Smooth muscle cell (in vitro differentiated cells): ENCODE data around the gene PRKRIP1. TPM values are rescaled to one million over a fixed set of nuclear protein-coding genes. Genes with fewer than 3 reads are reported as not detected.

Experiments used
- DNase-seq: peaks from one replicate; lab custom pipeline; 2025; ENCODE audit not compliant: unreplicated experiment; lab: John Stamatoyannopoulos, UW
- H2AFZ ChIP-seq: fragments of 200-600 bp; sonication (generic); 2 replicates; pipeline ENCODE4 v1.6.0; 2016; ENCODE audit warnings: antibody characterized with exemption, low read depth, mild to moderate bottlenecking
- H3F3A ChIP-seq: fragments of 200-600 bp; sonication (generic); 2 replicates; pipeline ENCODE4 v1.6.0; 2017; ENCODE audit warnings: antibody characterized with exemption, low read depth
- H3K27ac ChIP-seq: fragments of 200-600 bp; sonication (generic); 2 replicates; pipeline ENCODE4 v1.5.1; 2016; ENCODE audit warnings: low read depth, mild to moderate bottlenecking
- H3K27me3 ChIP-seq: fragments of 200-600 bp; sonication (generic); 2 replicates; pipeline ENCODE4 v1.6.1; 2016; ENCODE audit warnings: low read depth, mild to moderate bottlenecking
- H3K36me3 ChIP-seq: fragments of 200-600 bp; sonication (generic); 2 replicates; pipeline ENCODE4 v1.5.1; 2016; ENCODE audit warnings: low read depth
- H3K4me1 ChIP-seq: fragments of 200-600 bp; sonication (generic); 2 replicates; pipeline ENCODE4 v1.5.1; 2016; ENCODE audit warnings: low read depth
- H3K4me2 ChIP-seq: fragments of 200-600 bp; sonication (generic); 2 replicates; pipeline ENCODE4 v1.6.0; 2016; ENCODE audit warnings: mild to moderate bottlenecking
- H3K4me3 ChIP-seq: fragments of 200-600 bp; sonication (generic); 2 replicates; pipeline ENCODE4 v1.5.1; 2016; ENCODE audit warnings: mild to moderate bottlenecking
- H3K79me2 ChIP-seq: fragments of 200-600 bp; sonication (generic); 2 replicates; pipeline ENCODE4 v1.6.0; 2016; ENCODE audit warnings: low read depth, mild to moderate bottlenecking
- H3K9ac ChIP-seq: fragments of 200-600 bp; sonication (generic); 2 replicates; pipeline ENCODE4 v1.6.0; 2016; ENCODE audit warnings: low read depth
- H3K9me3 ChIP-seq: fragments of 200-600 bp; sonication (generic); replicated peaks from 2 replicates; pipeline ENCODE4 v1.5.1; 2016; ENCODE audit warnings: low read depth
- H4K20me1 ChIP-seq: fragments of 200-600 bp; sonication (generic); 2 replicates; pipeline ENCODE4 v1.6.0; 2016; ENCODE audit warnings: low read depth
- CTCF ChIP-seq: fragments of 200-600 bp; sonication (generic); IDR thresholded peaks from 2 replicates; pipeline ENCODE4 v1.5.1; 2017; ENCODE audit warnings: borderline replicate concordance, mild to moderate bottlenecking, antibody characterized with exemption; ENCODE audit not compliant: insufficient read depth, poor library complexity, severe bottlenecking
- WGBS: methylation state at CpG from one replicate; pipeline ENCODE4 v1.1.7; 2016; ENCODE audit warnings: low lambda C conversion rate; 5-methylcytosine and 5-hydroxymethylcytosine counted together
- polyA plus RNA-seq: library from polyadenylated mRNA; unstranded; fragments of >200 nt; fragmentation: Nextera tagmentation; extraction: Ambion mirVana; gene quantifications from 2 replicates; pipeline ENCODE4 v1.2.1, GENCODE V29; 2016
- total RNA-seq: library from RNA; depleted of rRNA; stranded (reverse); fragments of >200 nt; gene quantifications from 2 replicates; pipeline ENCODE4 v1.2.3, GENCODE V29; 2014

Gene PRKRIP1
- total and polyA plus RNA-seq, 2 experiments from 2014 or later: 14.3 to 34.5 TPM

GRCh38 chr7:102460467-102460866 lies 64.3 kb downstream of the PRKRIP1 start:
- Histone ChIP-seq H3K27me3 (no peaks in the 10 kb centered on the region), H3K9me3 (no peaks in the 10 kb centered on the region), H2AFZ (no peak overlapping the region), H3F3A (peaks cover 6% of the 10 kb centered on the region), H3K36me3 (no peaks in the 10 kb centered on the region), H3K79me2 (peaks cover 27% of the 10 kb centered on the region), H3K27ac (no peak overlapping the region), H3K4me2 (no peak overlapping the region), H4K20me1 (peaks cover 9% of the 10 kb centered on the region), H3K9ac (no peak overlapping the region), H3K4me1 (peaks cover 6% of the 10 kb centered on the region), H3K4me3 (no peak overlapping the region)
- no peak for DNase-seq
- no peak for TF ChIP-seq CTCF
- WGBS: 100% methylated on average over 8 of the region's 8 CpGs

GRCh38 chr7:102463841-102464576 lies 67.8 kb downstream of the PRKRIP1 start:
- Histone ChIP-seq H3K4me3 (peak overlapping the region; percentile 95), H4K20me1 (no peaks in the 10 kb centered on the region), H3K4me2 (peak overlapping the region; percentile 99), H2AFZ (peak overlapping the region; percentile 92), H3K27ac (no peak overlapping the region), H3K79me2 (peaks cover 27% of the 10 kb centered on the region), H3K27me3 (no peaks in the 10 kb centered on the region), H3K36me3 (no peaks in the 10 kb centered on the region), H3K9me3 (no peaks in the 10 kb centered on the region), H3F3A (no peaks in the 10 kb centered on the region), H3K4me1 (peaks cover 6% of the 10 kb centered on the region), H3K9ac (peak overlapping the region; percentile 90)
- no peak for TF ChIP-seq CTCF
- no peak for DNase-seq
- WGBS: 21% methylated on average over 24 of the region's 24 CpGs

GRCh38 chr7:102464577-102465280 lies 68.6 kb downstream of the PRKRIP1 start, which contains the start of the genes ALKBH4 and LRWD1:
Gene ALKBH4 (minus strand): TSS chr7:102464863. CDS start chr7:102464836, 27 bp downstream.
Gene LRWD1 (plus strand): TSS chr7:102464984. CDS start chr7:102465081, 97 bp downstream.
- no peaks in the 10 kb centered on the region for H3F3A ChIP-seq
- H2AFZ ChIP-seq: peak within 1 kb of the TSS; percentile 92
- H3K4me3 ChIP-seq: peak within 1 kb of the TSS; percentile 95
- no peaks in the 10 kb centered on the region for H3K9me3 ChIP-seq
- H3K27ac ChIP-seq: no peak within 1 kb of the TSS
- no peaks in the 10 kb centered on the region for H4K20me1 ChIP-seq
- TF ChIP-seq CTCF: no peak
- no peaks in the 10 kb centered on the region for H3K36me3 ChIP-seq
- peak; percentile 86 for DNase-seq
- peak within 1 kb of the TSS; percentile 90 for H3K9ac ChIP-seq
- peaks cover 6% of the 10 kb centered on the region for H3K4me1 ChIP-seq
- no peaks in the 10 kb centered on the region for H3K27me3 ChIP-seq
- peaks cover 27% of the 10 kb centered on the region for H3K79me2 ChIP-seq
- peak within 1 kb of the TSS; percentile 99 for H3K4me2 ChIP-seq
- WGBS: under 1% methylated on average over 79 of the region's 81 CpGs
